Body of pancreas (tissue), 4 donors: ENCODE data around the gene PVALEF.

Experiments
- POLR2A ChIP-seq, 3 donors: fragments of 450-650 bp; IDR thresholded peaks; one replicate each; pipeline ENCODE4 v1.6.1; 2016; ENCODE audit warnings: antibody characterized with exemption in 3 of 3, mild to moderate bottlenecking in 2 of 3
- TF ChIP-seq, protein P1 (sequence below), 7 experiments: fragments of 450-650 bp in 4 of 7; fragments of 200-600 bp in 3 of 7; sonication (generic) in 3 of 7; IDR thresholded peaks; one replicate each; pipeline ENCODE4 v1.5.1; 2016 to 2019; ENCODE audit warnings: antibody characterized with exemption in 7 of 7

- TF ChIP-seq, protein P1, sequence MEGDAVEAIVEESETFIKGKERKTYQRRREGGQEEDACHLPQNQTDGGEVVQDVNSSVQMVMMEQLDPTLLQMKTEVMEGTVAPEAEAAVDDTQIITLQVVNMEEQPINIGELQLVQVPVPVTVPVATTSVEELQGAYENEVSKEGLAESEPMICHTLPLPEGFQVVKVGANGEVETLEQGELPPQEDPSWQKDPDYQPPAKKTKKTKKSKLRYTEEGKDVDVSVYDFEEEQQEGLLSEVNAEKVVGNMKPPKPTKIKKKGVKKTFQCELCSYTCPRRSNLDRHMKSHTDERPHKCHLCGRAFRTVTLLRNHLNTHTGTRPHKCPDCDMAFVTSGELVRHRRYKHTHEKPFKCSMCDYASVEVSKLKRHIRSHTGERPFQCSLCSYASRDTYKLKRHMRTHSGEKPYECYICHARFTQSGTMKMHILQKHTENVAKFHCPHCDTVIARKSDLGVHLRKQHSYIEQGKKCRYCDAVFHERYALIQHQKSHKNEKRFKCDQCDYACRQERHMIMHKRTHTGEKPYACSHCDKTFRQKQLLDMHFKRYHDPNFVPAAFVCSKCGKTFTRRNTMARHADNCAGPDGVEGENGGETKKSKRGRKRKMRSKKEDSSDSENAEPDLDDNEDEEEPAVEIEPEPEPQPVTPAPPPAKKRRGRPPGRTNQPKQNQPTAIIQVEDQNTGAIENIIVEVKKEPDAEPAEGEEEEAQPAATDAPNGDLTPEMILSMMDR (IDR thresholded peaks at IDR 0.05): no peak
- TF ChIP-seq POLR2A (IDR thresholded peaks at IDR 0.05): no peak
Measured at GRCh38 chr17:81123052-81124048, 42.0 kb upstream of the PVALEF start.
